H4 (cell line): ENCODE data around the gene IER3. TPM values are rescaled to one million over a fixed set of nuclear protein-coding genes. Genes with fewer than 3 reads are reported as not detected.

ENCODE experiments used
- DNase-seq: peaks from one replicate; pipeline ENCODE4 v3.0.0-alpha.2; 2015; ENCODE audit warnings: low spot score
- total RNA-seq: library from RNA; depleted of rRNA; stranded (reverse); fragments of >200 nt; shearing (Covaris generic); gene quantifications from 2 replicates; pipeline ENCODE4 v1.2.3, GENCODE V29; 2014; rRNA removed

IER3 gene
- total RNA-seq, 1 experiment from 2014 or later, result 53.1 TPM

GRCh38 chr6:30703821-30704220 lies 40.5 kb downstream of the IER3 start:
- DNase-seq, result no peak

DNA sequence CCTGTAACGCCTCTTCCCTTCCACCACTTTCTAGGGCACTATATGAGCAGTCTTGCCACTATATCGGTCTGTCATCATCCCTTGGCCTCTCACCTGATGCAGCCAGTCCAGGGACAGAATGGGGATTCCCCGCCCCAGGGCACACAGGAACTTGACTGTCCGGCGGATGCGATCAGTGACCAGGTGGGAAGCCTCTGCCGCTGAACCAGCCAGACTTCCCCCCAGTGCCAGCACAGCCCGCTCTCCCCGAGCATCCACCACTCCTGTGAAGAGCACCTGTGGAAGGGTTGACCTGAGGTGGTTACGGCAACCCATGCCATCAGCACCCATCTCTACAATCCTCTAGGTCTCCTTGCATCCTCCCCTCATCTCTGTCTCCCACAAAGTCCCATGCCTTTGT lies 41.3 kb downstream of the IER3 start:
- DNase-seq, result no peak

GRCh38 chr6:30700340-30700739 lies 44.0 kb downstream of the IER3 start:
- DNase-seq, result no peak

DNA sequence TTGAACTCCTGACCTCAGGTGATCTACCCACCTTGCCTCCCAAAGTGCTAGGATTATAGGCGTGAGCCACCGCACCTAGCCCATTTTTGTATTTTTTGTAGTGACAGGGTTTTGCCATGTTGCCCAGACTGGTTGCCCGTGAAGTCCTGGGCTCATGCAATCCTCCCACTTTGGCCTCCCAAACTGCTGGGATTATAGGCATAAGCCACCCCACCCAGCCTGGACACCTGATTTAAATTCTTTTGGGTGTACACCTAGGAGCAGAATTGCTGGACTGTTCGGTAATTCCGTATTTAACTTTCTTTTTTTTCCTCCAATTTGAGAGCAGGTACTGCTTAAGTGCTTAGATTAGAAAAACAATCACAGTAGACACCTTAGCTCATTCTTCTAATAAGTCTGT lies 47.9 kb downstream of the IER3 start:
- no peak for DNase-seq

Other genes with a start within 250 kb of the IER3 start
- gene GNL1, start 188.1 kb downstream of the IER3 start, total RNA-seq, result 42.1 and 56.7 TPM in 2 replicates
- gene PRR3, start 187.3 kb downstream of the IER3 start, total RNA-seq, result 17.9 and 25.4 TPM in 2 replicates
- 30.7 and 46.7 TPM in 2 replicates for gene ABCF1, start 173.1 kb downstream of the IER3 start, total RNA-seq
- 14.8 and 15.9 TPM in 2 replicates for gene PPP1R10, start 127.3 kb downstream of the IER3 start, total RNA-seq
- 72.6 and 141 TPM in 2 replicates for gene MRPS18B, start 126.7 kb downstream of the IER3 start, total RNA-seq
- 7.0 and 8.5 TPM in 2 replicates for gene ATAT1, start 117.7 kb downstream of the IER3 start, total RNA-seq
- 2.9 and 6.0 TPM in 2 replicates for gene C6orf136, start 97.4 kb downstream of the IER3 start, total RNA-seq
- 29.9 and 32.6 TPM in 2 replicates for gene DHX16, start 71.5 kb downstream of the IER3 start, total RNA-seq
- 49.9 and 50.9 TPM in 2 replicates for gene PPP1R18, start 57.9 kb downstream of the IER3 start, total RNA-seq
- 15.0 and 20.1 TPM in 2 replicates for gene NRM, start 53.6 kb downstream of the IER3 start, total RNA-seq
- gene MDC1, start 27.3 kb downstream of the IER3 start, total RNA-seq, result 7.8 and 8.7 TPM in 2 replicates
- 1,333 and 1,508 TPM in 2 replicates for gene TUBB, start 24.2 kb downstream of the IER3 start, total RNA-seq
- 206 and 213 TPM in 2 replicates for gene FLOT1, start 1.9 kb downstream of the IER3 start, total RNA-seq
- 16.0 and 30.1 TPM in 2 replicates for gene DDR1, start 140.0 kb upstream of the IER3 start, total RNA-seq
- gene GTF2H4, start 163.7 kb upstream of the IER3 start, total RNA-seq, result 8.4 and 8.5 TPM in 2 replicates
- 10.5 and 17.6 TPM in 2 replicates for gene VARS2, start 169.7 kb upstream of the IER3 start, total RNA-seq
- not detected in 2 replicates for gene SFTA2, start 187.6 kb upstream of the IER3 start, total RNA-seq
- not detected in 2 replicates for gene MUCL3, start 196.4 kb upstream of the IER3 start, total RNA-seq
- gene MUC21, start 239.2 kb upstream of the IER3 start, total RNA-seq, result not detected in 2 replicates